Naive thymus-derived CD8-positive, alpha-beta T cell (primary cell): ENCODE data around the gene CDKAL1. TPM values are rescaled to one million over a fixed set of nuclear protein-coding genes. Genes with fewer than 3 reads are reported as not detected.

Experiments used
- ATAC-seq, 2 donors: fragments of 150-1000 bp; cut with Tn5 transposase in 1 of 2; sonication (Bioruptor Pico), chemical (Tn5 transposase) in 1 of 2; 1 replicate in 1 of 2; 2 replicates in 1 of 2; pipeline ENCODE4 v1.10.0; 2021; ENCODE audit warnings: mild to moderate bottlenecking in 2 of 2, moderate library complexity in 2 of 2
- POLR2A ChIA-PET: fragments of 350-600 bp; sonication (Branson Sonifier 250); formaldehyde crosslinking; loops from one replicate; lab custom pipeline; 2021; ENCODE audit warnings: antibody characterized with exemption; lab: Charles Lee
- DNase-seq, 10 donors: peaks; one replicate each; pipeline versions ENCODE4 v3.0.0 to v3.0.0-alpha.2; 2020 to 2022
- H3K27ac Mint-ChIP-seq, 10 donors: one replicate each; pipeline ENCODE4 v1.8.0; 2020 to 2022; ENCODE audit warnings: mild to moderate bottlenecking in 10 of 10, mixed read lengths in 10 of 10, moderate library complexity in 4 of 10, inconsistent platforms in 1 of 10
- H3K27me3 Mint-ChIP-seq, 5 donors: one replicate each; pipeline ENCODE4 v1.8.0; 2021 to 2022; ENCODE audit warnings: mixed read lengths in 5 of 5
- H3K36me3 Mint-ChIP-seq, 3 donors: one replicate each; pipeline ENCODE4 v1.8.0; 2020 to 2022; ENCODE audit warnings: mixed read lengths in 3 of 3, mild to moderate bottlenecking in 2 of 3, inconsistent platforms in 1 of 3
- H3K4me1 Mint-ChIP-seq, 4 donors: one replicate each; pipeline ENCODE4 v1.8.0; 2021 to 2022; ENCODE audit warnings: mixed read lengths in 4 of 4
- H3K4me3 Mint-ChIP-seq, 10 donors: one replicate each; pipeline ENCODE4 v1.8.0; 2020 to 2022; ENCODE audit warnings: mild to moderate bottlenecking in 10 of 10, mixed read lengths in 10 of 10, moderate library complexity in 6 of 10, inconsistent platforms in 1 of 10
- H3K9me3 Mint-ChIP-seq, 9 donors: one replicate each; pipeline ENCODE4 v1.8.0; 2020 to 2022; ENCODE audit warnings: mixed read lengths in 9 of 9, mild to moderate bottlenecking in 3 of 9, inconsistent platforms in 1 of 9, moderate library complexity in 1 of 9
- polyA plus RNA-seq, 3 donors: library from polyadenylated mRNA; unstranded; fragments of 300-500 nt; fragmentation: Illumina TruSeq; gene quantifications; one replicate each; pipeline ENCODE4 v1.2.3, GENCODE V29; 2021
- total RNA-seq, 8 experiments: library from RNA in 2 of 8; stranded (reverse) in 2 of 8; gene quantifications; one replicate each; pipeline ENCODE4 v1.2.3 and lab custom pipeline; 2021 to 2026

Gene CDKAL1
- total and polyA plus RNA-seq, 5 experiments from 2014 or later = 21.5 to 36.7 (median 29.1) TPM

DNA sequence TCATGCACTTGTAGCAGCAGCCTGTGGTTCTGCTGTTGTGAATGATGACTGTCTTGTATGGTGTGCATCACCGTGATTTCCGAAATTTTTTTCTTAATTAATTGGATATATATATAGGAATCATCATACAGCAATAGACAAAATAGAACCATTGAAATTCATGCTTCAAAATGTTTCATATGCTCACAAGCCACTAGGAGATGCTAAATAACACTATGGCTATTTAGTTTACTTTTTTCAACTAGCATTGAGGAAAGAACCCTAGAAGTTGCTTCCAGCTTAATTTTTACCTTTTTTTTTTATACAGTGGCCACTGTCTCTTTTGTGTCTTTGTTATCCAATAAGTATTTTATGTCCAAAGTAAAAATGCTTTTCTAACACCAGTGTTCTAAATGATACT is 485.4 kb downstream of the CDKAL1 start:
- DNase-seq (no peak), ATAC-seq (no peak)
- POLR2A ChIA-PET = no interaction called here
- H3K27me3 Mint-ChIP-seq = no peaks in the 10 kb centered on the region
- H3K4me1 Mint-ChIP-seq = peaks cover 0 to 6% (median 0%) of the 10 kb centered on the region in 4 donors
- H3K27ac Mint-ChIP-seq = no peak overlapping the region
- peaks cover 19 to 44% (median 28%) of the 10 kb centered on the region in 3 donors for H3K36me3 Mint-ChIP-seq
- no peak overlapping the region for H3K4me3 Mint-ChIP-seq
- peaks cover 0 to 5% (median 0%) of the 10 kb centered on the region in 9 donors for H3K9me3 Mint-ChIP-seq

DNA sequence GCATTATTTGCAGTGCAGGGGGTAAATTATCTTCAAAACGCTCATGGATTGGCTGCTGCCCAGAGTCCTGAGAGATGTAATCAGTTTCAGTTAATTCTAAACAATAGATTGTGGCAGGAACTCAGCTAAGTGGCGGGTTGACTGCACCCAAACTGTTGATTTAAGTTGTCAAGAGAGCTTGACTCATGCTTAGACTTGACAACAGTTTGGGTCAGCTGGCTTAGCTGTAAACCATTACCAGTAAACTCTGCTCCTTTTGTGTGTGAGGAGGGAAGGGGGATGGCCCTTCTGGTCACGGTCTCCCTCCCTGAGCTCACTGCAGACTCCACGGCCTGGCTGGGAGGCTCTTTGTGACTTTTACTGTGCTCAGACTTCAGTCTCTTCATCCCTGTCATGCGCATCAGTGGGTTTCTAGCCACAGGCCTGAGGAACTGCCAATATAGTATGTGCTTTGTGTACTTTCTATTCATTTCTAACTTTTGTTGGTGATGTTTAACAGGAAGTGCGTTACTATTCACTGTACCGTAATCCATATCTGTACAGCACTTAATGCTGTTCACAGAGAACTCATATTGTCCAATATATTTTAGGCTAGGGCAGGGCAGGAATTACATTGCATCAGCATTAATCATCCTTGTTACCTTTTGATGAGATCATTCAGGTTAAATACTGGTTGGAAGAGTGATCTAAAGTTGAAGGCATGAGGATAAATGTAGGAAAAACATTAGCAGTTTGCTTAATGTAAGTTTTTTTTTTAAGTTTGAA is 488.3 kb downstream of the CDKAL1 start:
- Mint-ChIP-seq H3K36me3 (peaks cover 21 to 50% (median 31%) of the 10 kb centered on the region in 3 donors), H3K4me3 (no peak overlapping the region)

DNA sequence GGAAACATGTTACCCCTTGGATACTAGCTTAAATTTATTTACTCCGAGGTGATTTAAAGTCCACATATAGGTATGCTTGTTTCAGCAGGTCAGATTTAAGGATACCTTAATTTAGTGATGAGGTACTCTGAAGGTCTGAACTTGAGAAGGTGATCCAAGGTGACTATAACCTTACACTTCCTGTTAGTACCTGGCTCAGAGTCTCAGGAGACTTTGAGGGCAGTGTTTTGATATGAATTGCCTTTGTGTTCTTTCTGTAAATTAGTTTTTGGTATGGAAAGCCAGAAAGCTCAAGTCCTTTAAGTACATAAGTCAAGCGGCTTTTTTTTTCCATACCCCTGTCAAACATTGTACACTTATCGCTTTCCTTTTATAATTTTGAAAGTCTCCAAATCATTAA is 489.0 kb downstream of the CDKAL1 start:
- no peak for DNase-seq

More for the DNA sequence above, 488.3 kb downstream of the CDKAL1 start:
- POLR2A ChIA-PET = no interaction called here
- ATAC-seq = no peak
- H3K4me1 Mint-ChIP-seq = peaks cover 0 to 6% (median 0%) of the 10 kb centered on the region in 4 donors
- DNase-seq = no peak
- H3K9me3 Mint-ChIP-seq = peaks cover 0 to 13% (median 7%) of the 10 kb centered on the region in 9 donors
- H3K27ac Mint-ChIP-seq = no peak overlapping the region
- no peaks in the 10 kb centered on the region for H3K27me3 Mint-ChIP-seq

DNA sequence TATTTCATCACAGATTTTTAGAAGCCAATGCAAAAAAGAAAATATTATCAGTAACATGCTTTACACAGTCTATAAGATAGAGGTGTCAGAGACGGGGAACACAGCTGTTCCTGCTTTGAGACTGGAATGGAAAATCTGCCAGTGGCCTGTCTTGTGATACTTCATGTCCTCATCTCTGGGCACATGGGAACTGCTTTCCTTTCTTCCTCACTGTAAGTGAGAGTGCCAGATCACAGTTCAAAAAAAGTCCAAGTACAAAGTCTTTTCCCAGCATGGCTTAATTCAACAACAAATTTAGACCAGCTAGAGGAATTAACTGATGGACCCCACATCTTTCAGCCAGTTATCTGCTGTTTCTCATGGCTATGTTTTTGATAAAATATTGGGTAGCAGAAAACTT is 490.4 kb downstream of the CDKAL1 start:
- peaks cover 0 to 6% (median 0%) of the 10 kb centered on the region in 4 donors for H3K4me1 Mint-ChIP-seq
- H3K9me3 Mint-ChIP-seq = peaks cover 0 to 14% (median 7%) of the 10 kb centered on the region in 9 donors
- H3K36me3 Mint-ChIP-seq = peaks cover 33 to 65% (median 34%) of the 10 kb centered on the region in 3 donors
- POLR2A ChIA-PET = no interaction called here
- H3K27ac Mint-ChIP-seq = no peak overlapping the region
- no peak for DNase-seq
- H3K4me3 Mint-ChIP-seq = no peak overlapping the region
- ATAC-seq = no peak
- no peaks in the 10 kb centered on the region for H3K27me3 Mint-ChIP-seq

More for the DNA sequence above, 489.0 kb downstream of the CDKAL1 start:
- peaks cover 26 to 56% (median 33%) of the 10 kb centered on the region in 3 donors for H3K36me3 Mint-ChIP-seq
- ATAC-seq = no peak
- H3K4me3 Mint-ChIP-seq = no peak overlapping the region
- peaks cover 0 to 14% (median 7%) of the 10 kb centered on the region in 9 donors for H3K9me3 Mint-ChIP-seq
- peaks cover 0 to 6% (median 0%) of the 10 kb centered on the region in 4 donors for H3K4me1 Mint-ChIP-seq
- H3K27me3 Mint-ChIP-seq = no peaks in the 10 kb centered on the region
- POLR2A ChIA-PET = no interaction called here
- no peak overlapping the region for H3K27ac Mint-ChIP-seq

DNA sequence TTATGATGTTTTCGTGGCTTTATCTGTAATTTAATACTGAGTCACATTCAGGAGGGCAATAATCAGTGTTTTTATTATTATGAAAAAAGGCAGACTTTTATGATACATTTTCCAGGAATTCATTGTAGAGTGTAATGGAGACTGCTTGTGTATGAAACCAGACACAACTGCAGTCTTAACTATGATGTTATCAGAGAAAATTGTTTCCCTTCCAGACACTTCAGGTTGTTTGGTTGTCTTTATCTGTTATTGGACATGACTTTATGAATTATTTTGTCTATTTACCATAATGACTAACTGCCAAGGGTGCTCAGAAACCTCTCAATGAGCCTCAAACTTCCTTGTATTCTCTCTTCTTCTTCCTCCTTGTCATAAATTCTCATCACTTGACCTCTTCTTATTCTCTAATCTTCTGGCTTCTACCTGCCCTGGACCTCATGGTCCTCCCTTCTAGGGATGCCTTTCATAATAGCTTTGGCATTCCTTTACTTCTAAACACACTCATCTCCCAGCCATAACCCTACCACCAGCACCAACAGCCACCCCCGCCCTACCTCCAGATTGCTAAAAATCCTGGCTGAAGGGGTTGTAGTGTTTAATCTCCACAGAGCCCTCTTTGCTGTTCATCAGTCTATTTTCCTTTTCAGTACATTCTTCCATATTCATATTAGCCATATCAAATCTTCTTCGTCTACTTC is 492.5 kb downstream of the CDKAL1 start:
- no peaks in the 10 kb centered on the region for H3K27me3 Mint-ChIP-seq
- peaks cover 0 to 6% (median 0%) of the 10 kb centered on the region in 4 donors for H3K4me1 Mint-ChIP-seq
- H3K4me3 Mint-ChIP-seq = no peak overlapping the region
- H3K27ac Mint-ChIP-seq = no peak overlapping the region
- peaks cover 0 to 14% (median 6%) of the 10 kb centered on the region in 9 donors for H3K9me3 Mint-ChIP-seq
- DNase-seq (no peak), ATAC-seq (no peak)
- peaks cover 35 to 71% (median 48%) of the 10 kb centered on the region in 3 donors for H3K36me3 Mint-ChIP-seq
- POLR2A ChIA-PET = no interaction called here

DNA sequence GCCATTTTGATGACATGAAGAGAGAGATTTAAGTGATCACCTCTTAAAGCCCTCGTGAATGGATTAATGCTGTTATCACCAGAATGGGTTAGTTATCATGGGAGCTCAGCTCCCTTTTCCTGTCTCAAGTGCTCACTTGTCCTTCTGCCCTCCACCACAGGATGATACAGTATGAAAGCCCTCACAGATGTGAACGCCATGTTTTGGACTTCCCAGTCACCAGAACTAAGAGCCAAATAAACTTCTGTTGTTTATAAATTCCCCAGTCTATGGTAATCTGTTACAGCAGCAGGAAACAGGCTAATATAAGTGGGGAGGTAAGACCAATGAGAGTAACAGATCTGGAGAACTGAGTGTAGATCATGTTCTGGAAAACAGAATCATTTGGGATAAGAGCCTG is 493.2 kb downstream of the CDKAL1 start:
- peaks cover 27 to 64% (median 46%) of the 10 kb centered on the region in 3 donors for H3K36me3 Mint-ChIP-seq
- H3K9me3 Mint-ChIP-seq = peaks cover 0 to 14% (median 6%) of the 10 kb centered on the region in 9 donors
- no peak for ATAC-seq
- no peak overlapping the region for H3K27ac Mint-ChIP-seq
- no peaks in the 10 kb centered on the region for H3K27me3 Mint-ChIP-seq
- no peak for DNase-seq
- POLR2A ChIA-PET = no interaction called here
- peaks cover 0 to 5% (median 0%) of the 10 kb centered on the region in 4 donors for H3K4me1 Mint-ChIP-seq
- no peak overlapping the region for H3K4me3 Mint-ChIP-seq

DNA sequence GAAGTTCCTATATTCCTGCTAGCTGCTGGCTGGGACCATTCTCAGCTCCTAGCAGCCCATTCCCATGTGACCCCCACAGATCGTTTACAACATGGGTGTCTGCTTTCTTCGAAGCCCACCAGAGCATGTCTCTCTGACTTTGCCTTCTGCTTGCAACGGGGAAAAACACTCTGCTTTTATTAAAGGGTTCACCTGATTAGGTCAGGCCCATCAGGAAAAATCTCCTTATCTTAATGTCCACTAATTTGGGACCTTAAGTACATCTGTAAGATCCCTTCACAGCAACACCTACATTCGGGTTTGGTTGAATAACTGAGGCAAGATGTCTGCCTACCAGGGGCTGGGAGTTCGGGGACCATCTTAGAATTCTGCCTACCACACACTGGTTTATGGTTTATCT is 496.9 kb downstream of the CDKAL1 start:
- Mint-ChIP-seq H3K36me3 (peaks cover 20 to 53% (median 41%) of the 10 kb centered on the region in 3 donors), H3K4me3 (no peak overlapping the region), H3K27me3 (no peaks in the 10 kb centered on the region), H3K27ac (no peak overlapping the region), H3K9me3 (peaks cover 0 to 11% (median 6%) of the 10 kb centered on the region in 9 donors), H3K4me1 (no peaks in the 10 kb centered on the region)
- POLR2A ChIA-PET = no interaction called here
- no peak for DNase-seq
- ATAC-seq = no peak

DNA sequence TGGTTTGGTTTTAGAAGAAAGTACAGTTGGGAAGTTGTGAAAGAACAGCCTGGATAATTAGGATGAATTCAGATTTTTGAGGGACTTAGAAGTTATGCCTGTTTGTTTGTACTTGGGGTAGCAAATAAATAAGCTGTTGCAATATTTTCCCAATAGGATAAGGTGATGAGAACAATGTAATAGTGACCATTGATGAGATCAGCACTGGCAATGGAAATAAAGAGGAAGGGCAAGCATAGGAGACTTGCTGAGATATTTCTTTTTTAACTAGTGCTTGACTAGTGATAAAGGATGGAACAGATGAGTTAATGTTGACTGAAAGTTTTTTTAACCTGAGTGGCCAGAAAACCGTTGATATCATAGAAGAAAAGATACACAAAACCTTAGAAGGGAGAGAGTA is 498.8 kb downstream of the CDKAL1 start:
- no peak overlapping the region for H3K4me3 Mint-ChIP-seq
- no peaks in the 10 kb centered on the region for H3K27me3 Mint-ChIP-seq
- POLR2A ChIA-PET = no interaction called here
- no peak overlapping the region for H3K27ac Mint-ChIP-seq
- DNase-seq (no peak), ATAC-seq (no peak)
- peaks cover 10 to 40% (median 32%) of the 10 kb centered on the region in 3 donors for H3K36me3 Mint-ChIP-seq
- peaks cover 0 to 11% (median 1%) of the 10 kb centered on the region in 4 donors for H3K4me1 Mint-ChIP-seq
- H3K9me3 Mint-ChIP-seq = peaks cover 0 to 6% (median 0%) of the 10 kb centered on the region in 9 donors

DNA sequence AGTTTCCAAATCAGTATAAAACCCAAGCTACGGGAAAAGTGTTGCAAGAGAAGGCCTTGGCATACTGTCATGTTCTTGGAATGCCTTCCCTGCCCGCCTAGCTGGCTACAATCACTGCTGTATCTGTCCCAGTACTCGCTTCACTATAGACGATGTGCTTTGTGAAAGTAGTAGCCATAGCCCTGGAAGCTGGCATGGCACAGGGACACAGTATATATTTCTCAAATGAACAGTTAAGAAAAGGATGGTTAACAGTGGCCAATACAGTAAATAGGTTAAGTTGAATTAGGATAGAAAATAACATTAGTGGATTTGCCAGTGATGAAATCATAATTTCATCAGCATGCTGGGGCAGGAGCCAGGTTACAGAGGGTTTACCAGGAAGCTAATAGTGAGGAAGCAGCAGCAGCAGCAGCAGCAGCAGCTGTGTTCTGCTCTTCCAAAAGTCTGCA is 499.3 kb downstream of the CDKAL1 start:
- no peaks in the 10 kb centered on the region for H3K27me3 Mint-ChIP-seq
- peaks cover 10 to 35% (median 28%) of the 10 kb centered on the region in 3 donors for H3K36me3 Mint-ChIP-seq
- H3K27ac Mint-ChIP-seq = no peak overlapping the region
- no peak overlapping the region for H3K4me3 Mint-ChIP-seq
- DNase-seq = no peak
- peaks cover 0 to 6% (median 0%) of the 10 kb centered on the region in 9 donors for H3K9me3 Mint-ChIP-seq
- no peak for ATAC-seq
- H3K4me1 Mint-ChIP-seq = peaks cover 0 to 13% (median 2%) of the 10 kb centered on the region in 4 donors
- POLR2A ChIA-PET = no interaction called here

DNA sequence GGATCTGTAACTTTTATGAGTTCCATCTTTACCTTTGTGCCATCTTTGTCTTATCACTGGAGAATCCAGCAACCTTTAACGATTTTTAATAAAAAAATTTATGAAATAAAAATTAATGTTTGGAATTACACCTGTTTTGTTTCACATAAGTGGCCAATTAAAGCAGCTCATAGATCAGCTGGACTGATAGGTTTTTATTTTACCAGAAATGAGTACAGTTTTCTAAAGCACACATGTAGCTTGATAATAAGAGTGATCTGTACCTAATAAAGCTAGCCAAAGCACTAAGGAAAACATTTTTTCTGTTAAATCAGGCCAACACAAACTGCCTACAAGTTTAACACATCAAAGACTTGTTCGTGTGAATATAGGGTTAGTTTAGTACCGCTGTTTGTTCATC is 500.1 kb downstream of the CDKAL1 start:
- no peak for DNase-seq
- Mint-ChIP-seq H3K9me3 (no peaks in the 10 kb centered on the region), H3K4me1 (peaks cover 0 to 13% (median 2%) of the 10 kb centered on the region in 4 donors), H3K4me3 (no peak overlapping the region), H3K36me3 (peaks cover 10 to 29% (median 26%) of the 10 kb centered on the region in 3 donors), H3K27ac (no peak overlapping the region), H3K27me3 (no peaks in the 10 kb centered on the region)
- POLR2A ChIA-PET = no interaction called here
- no peak for ATAC-seq

DNA sequence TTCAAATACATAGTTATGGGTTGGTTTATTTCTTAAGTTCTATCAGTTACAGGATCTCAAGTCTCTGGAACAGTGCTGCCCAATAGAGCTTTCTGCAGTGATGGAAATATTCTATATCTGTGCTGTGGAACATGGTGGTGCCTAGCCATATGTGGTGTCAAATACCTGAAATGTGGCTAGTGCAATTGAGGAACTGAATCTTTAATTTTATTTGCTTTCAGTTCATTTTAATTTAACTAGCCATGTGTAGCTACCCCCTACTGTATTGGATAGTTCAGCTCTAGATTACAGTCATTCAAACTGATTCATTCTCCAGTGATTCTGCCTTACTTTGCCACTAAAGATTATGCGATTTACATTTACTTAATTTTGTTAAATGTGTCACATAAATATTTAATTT is 503.2 kb downstream of the CDKAL1 start:
- ATAC-seq (no peak), DNase-seq (no peak)
- H3K27ac Mint-ChIP-seq = no peak overlapping the region
- no peak overlapping the region for H3K4me3 Mint-ChIP-seq
- no peaks in the 10 kb centered on the region for H3K27me3 Mint-ChIP-seq
- no peaks in the 10 kb centered on the region for H3K9me3 Mint-ChIP-seq
- POLR2A ChIA-PET = no interaction called here
- H3K36me3 Mint-ChIP-seq = peaks cover 0 to 12% (median 11%) of the 10 kb centered on the region in 3 donors
- peaks cover 0 to 13% (median 5%) of the 10 kb centered on the region in 4 donors for H3K4me1 Mint-ChIP-seq

DNA sequence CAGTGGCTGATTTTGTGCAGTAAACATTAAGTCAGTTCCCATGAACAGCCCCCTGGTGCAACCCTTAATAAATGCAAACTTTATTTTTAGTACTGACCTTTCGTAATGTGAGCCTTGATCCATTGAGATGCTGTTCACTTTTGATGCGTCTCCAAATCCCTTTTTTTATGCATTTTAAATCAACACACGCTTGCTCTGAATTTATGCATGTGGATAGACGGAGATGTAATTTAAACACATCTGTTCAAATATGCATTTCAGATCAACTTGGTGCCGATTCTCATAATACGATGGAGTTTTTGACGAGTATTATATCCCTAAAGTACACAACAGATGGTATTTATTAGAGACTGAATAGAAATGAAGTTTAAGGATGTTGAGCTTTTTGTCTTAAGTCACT is 505.7 kb downstream of the CDKAL1 start:
- Mint-ChIP-seq H3K9me3 (no peaks in the 10 kb centered on the region), H3K4me3 (no peak overlapping the region), H3K4me1 (peaks cover 0 to 14% (median 10%) of the 10 kb centered on the region in 4 donors), H3K27me3 (no peaks in the 10 kb centered on the region), H3K27ac (no peak overlapping the region), H3K36me3 (peaks cover 0 to 8% (median 6%) of the 10 kb centered on the region in 3 donors)
- POLR2A ChIA-PET = no interaction called here
- no peak for DNase-seq
- ATAC-seq = no peak
